Adipose tissue (tissue), 3 donors: ENCODE data around the gene PPP5C. TPM values are rescaled to one million over a fixed set of nuclear protein-coding genes. Genes with fewer than 3 reads are reported as not detected.

Experiments used
- H3K27ac ChIP-seq: one replicate; pipeline ENCODE4 v1.5.1; 2013; ENCODE audit warnings: low read depth, low read length
- WGBS, 3 donors: extraction: QIAGEN DNeasy Blood & Tissue Kit; methylation state at CpG; one replicate each; pipeline ENCODE4 v1.1.7; 2013; 5-methylcytosine and 5-hydroxymethylcytosine counted together
- polyA plus RNA-seq, 3 donors: library from polyadenylated mRNA; stranded (reverse); fragments of 200-250 nt; gene quantifications; one replicate each; pipeline ENCODE4 v1.2.3, GENCODE V29; 2013
- donor health status: healthy with polysubstance abuse.
- donor health status: Bipolar disorder and iron deficiency.
- donor health status: healthy.

PPP5C gene
- polyA plus RNA-seq, 3 donors, result 22.2 to 38.3 (median 28.1) TPM

- H3K27ac ChIP-seq, result no peak overlapping the region
- WGBS, 3 donors, result 92 to 95% (median 94%) methylated on average over 20 of the region's 20 CpGs
Measured at GRCh38 chr19:46376241-46377153, 29.6 kb downstream of the PPP5C start.

GRCh38 chr19:46378268-46378667, 31.4 kb downstream of the PPP5C start:
- WGBS, 3 donors, result 33 to 57% (median 46%) methylated on average over 2 of the region's 2 CpGs
- H3K27ac ChIP-seq, result no peak overlapping the region

GRCh38 chr19:46380690-46381089, 33.8 kb downstream of the PPP5C start:
- H3K27ac ChIP-seq, result no peak overlapping the region
- WGBS, 3 donors, result 90 to 94% (median 93%) methylated on average over 2 of the region's 2 CpGs

DNA sequence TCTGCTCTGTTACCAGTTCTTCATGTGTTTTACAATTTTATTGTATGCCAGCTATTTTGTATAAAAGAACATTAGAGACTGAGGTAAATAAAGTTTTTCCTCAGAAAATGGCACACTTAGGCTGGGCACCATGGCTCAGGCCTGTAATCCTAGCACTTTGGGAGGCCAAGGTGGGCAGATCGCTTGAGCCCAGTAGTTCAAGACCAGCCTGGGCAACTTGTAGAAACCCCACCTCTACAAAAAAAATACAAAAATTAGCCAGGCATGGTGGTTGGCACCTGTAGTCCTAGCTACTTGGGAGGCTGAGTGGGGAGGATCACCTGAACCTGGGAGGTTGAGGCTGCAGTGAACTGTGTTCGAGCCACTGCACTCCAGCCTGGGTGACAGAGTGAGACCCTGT, 34.5 kb downstream of the PPP5C start:
- 94 to 100% (median 100%) methylated on average over 2 of the region's 2 CpGs for WGBS, 3 donors
- H3K27ac ChIP-seq, result no peak overlapping the region

DNA sequence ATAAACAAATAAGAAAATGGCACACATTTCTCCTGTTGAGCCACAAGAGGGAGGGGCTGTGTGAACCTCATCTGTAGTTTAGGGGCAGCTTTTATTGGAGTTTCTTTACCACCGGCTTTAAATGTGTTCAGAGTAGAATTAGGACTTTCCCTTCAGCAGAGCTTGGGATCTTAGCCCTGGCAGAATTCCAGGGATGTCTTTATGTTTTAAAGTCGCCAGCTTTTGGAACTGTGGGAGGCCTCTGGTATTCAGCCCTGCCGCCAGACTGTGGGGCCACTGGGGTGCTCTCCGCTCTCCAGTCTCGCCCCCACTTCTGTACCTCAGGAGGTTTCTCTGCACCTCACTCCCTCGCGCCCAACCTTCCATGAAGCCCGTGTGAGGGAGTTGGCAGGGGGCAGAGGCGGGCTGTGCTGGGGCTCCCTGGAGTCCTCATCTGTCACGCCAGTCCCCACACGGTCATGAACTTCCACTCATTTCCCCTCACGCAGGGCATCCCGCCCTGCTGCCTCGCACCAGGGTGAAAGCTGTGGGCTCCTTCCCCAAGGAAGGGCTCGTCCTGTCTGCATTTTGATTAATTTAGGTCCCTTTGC, 35.0 kb downstream of the PPP5C start:
- 77 to 87% (median 85%) methylated on average over 15 of the region's 15 CpGs for WGBS, 3 donors
- H3K27ac ChIP-seq, result no peak overlapping the region

GRCh38 chr19:46383171-46383815, 36.4 kb downstream of the PPP5C start:
- H3K27ac ChIP-seq, result no peak overlapping the region
- 83 to 90% (median 85%) methylated on average over 22 to 23 of the region's 23 CpGs for WGBS, 3 donors

- WGBS, 3 donors, result 60 to 91% (median 88%) methylated on average over 7 of the region's 7 CpGs
- H3K27ac ChIP-seq, result no peak overlapping the region
Measured at GRCh38 chr19:46383846-46384245, 37.0 kb downstream of the PPP5C start.

DNA sequence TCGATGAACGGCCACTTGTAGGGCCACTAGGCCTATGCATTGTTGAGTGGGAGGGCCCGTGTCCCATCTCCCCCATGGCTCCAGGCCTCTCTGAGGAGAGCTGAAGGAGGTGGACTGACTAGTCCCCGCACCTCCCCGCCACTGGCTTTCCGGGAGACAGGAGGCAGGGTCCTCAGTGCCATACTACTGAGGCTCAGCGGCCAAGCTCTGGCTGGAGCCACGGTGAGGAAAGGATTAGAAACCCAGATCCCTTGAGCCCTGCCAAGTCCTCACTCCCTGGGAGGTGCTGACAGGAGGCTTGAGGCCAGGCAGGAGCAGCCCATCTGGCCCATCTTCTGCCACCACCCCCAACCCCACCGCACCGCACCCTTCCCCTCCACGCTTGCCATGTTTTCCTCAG, 37.5 kb downstream of the PPP5C start:
- no peak overlapping the region for H3K27ac ChIP-seq
- 90 to 95% (median 90%) methylated on average over 11 of the region's 11 CpGs for whole genome bisulfite sequencing, 3 donors

- 82 to 85% (median 83%) methylated on average over 11 of the region's 11 CpGs for WGBS, 3 donors
- H3K27ac ChIP-seq, result no peak overlapping the region
Measured at GRCh38 chr19:46385636-46386035, 38.7 kb downstream of the PPP5C start.

DNA sequence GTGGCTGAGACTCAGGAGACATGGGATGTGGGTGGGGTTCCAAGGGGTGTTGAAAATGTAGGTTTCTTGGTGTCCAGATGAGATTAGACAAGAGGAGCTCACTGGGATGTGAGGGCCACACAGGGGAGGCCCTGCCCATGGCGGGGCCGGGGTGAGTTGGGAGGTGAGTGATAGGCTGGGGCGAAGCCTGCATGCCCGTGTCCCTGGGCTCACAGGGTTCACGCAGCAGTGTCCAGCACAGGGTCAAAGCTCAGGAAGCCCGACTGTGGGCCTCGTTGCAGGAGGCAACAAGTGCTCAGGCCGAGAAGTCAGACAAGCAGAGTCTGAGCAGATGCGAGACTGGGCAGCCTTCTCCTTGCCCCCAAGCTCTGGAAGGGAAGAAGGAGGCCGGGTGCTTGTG, 39.3 kb downstream of the PPP5C start:
- WGBS, 3 donors, result 94 to 97% (median 95%) methylated on average over 9 to 10 of the region's 10 CpGs
- H3K27ac ChIP-seq, result no peak overlapping the region

DNA sequence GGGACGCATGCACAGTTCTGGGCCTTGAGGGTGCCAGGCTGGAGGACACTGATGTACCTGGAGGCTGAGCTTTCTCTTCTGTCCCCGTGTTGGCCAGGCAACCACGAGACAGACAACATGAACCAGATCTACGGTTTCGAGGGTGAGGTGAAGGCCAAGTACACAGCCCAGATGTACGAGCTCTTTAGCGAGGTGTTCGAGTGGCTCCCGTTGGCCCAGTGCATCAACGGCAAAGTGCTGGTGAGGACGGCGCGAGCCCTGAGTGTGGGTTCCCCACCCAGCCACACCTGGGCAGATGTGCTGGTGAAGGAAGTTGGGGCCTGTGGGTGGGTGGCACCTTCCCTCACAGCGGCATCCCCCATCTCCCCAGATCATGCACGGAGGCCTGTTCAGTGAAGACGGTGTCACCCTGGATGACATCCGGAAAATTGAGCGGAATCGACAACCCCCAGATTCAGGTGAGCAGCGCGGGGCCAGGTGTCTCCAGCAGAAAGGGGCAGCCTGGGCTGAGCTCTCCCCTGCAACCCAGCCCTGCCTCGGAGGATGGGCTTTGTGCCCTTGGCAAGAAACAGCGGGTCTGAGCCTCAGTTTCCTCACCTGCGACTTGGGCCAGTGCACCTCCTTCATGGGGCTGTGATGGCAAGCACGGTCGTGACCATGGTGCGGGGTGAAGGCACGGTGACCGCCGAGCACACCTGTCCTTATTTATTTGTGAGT, 40.3 kb downstream of the PPP5C start:
- WGBS, 3 donors, result 94 to 95% (median 95%) methylated on average over 29 to 30 of the region's 30 CpGs
- no peak overlapping the region for H3K27ac ChIP-seq

DNA sequence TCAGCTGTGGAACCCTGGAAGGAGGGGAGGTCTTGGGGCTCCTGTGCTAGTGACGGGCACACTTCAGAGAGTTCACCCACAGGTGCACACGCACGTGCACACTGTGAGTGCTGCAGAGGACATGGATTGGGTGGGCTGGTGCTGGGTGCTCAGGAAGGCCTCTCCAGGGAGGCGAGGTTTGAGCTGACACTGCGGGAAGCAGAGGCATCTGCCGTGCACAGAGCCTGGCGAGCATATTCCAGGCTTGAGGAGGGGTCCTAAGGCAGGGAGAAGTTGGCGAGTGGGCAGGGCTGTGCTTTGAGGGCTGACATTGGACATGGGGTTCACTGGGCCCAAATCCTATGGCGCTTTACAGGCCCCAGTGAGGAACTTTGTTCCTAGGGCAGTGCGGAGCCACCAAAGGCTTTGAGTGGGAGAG, 40.8 kb downstream of the PPP5C start:
- 95 to 97% (median 95%) methylated on average over 10 of the region's 10 CpGs for WGBS, 3 donors
- no peak overlapping the region for H3K27ac ChIP-seq

DNA sequence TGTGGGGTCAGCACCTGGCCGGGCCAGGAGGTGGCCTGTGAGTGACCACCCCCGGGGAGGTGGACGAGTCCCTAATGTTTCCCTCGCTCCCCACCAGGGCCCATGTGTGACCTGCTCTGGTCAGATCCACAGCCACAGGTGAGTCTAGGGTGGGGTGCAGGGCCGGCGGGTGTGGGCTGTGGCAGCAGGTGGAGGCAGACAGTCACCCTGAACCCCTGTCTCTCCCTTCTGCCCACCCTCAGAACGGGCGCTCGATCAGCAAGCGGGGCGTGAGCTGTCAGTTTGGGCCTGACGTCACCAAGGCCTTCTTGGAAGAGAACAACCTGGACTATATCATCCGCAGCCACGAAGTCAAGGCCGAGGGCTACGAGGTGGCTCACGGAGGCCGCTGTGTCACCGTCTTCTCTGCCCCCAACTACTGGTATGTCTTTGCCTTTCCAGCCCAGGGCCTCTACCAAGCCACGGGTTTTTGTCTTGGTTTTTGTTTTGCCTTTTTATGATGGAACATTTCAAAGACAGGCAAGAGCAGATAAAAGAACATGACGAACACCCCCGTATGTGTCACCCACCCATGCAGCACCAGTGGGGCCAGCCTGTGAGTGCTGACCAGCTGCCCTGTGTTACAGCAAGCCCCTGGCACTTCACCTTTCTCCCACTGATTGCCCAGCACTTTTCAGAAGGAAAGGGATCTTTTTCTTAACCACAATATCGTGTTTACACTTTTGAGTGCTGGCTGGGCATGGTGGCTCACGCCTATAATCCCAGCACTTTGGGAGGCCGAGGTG, 41.6 kb downstream of the PPP5C start:
- 91 to 94% (median 93%) methylated on average over 25 of the region's 25 CpGs for WGBS, 3 donors

DNA sequence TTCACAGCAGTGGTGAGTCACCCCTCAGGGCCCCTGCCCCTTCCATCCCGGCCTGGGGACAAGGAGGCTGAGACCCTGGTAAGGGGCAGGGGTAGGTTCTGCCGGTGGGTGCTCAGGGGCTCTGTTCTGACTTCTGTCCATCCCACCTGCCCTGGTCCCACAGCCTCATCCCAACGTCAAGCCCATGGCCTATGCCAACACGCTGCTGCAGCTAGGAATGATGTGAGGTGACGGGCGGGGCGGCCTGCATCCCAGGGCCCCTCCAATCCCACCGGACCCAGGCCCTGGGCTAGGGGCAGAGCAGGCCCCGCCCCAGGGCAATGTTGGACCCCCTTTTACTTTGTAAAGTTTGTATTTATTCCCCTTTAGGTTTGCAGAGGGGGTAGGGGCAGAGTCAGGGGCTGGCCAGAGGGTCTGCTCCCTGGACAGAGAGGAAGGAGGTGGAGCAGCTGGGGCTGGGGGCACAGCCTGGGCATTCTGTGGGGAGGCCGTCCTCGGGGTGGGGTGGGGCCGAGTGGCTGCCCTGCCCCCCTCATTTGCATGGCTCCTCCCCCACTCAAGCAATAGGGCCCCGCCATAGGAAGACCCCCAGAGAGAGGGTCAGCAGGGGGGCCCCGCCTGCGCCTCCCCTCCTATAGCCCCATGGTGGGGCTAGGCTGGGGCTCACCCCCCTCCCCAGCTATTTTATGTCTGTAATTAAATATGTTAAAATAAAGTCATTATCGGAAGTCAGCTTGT, 43.4 kb downstream of the PPP5C start:
- H3K27ac ChIP-seq, result no peak overlapping the region
- WGBS, 3 donors, result 90 to 91% (median 91%) methylated on average over 15 to 16 of the region's 16 CpGs

More for the DNA sequence above, 41.6 kb downstream of the PPP5C start:
- no peak overlapping the region for H3K27ac ChIP-seq

- no peak overlapping the region for H3K27ac ChIP-seq
Measured at GRCh38 chr19:46390866-46391265, 44.0 kb downstream of the PPP5C start.

DNA sequence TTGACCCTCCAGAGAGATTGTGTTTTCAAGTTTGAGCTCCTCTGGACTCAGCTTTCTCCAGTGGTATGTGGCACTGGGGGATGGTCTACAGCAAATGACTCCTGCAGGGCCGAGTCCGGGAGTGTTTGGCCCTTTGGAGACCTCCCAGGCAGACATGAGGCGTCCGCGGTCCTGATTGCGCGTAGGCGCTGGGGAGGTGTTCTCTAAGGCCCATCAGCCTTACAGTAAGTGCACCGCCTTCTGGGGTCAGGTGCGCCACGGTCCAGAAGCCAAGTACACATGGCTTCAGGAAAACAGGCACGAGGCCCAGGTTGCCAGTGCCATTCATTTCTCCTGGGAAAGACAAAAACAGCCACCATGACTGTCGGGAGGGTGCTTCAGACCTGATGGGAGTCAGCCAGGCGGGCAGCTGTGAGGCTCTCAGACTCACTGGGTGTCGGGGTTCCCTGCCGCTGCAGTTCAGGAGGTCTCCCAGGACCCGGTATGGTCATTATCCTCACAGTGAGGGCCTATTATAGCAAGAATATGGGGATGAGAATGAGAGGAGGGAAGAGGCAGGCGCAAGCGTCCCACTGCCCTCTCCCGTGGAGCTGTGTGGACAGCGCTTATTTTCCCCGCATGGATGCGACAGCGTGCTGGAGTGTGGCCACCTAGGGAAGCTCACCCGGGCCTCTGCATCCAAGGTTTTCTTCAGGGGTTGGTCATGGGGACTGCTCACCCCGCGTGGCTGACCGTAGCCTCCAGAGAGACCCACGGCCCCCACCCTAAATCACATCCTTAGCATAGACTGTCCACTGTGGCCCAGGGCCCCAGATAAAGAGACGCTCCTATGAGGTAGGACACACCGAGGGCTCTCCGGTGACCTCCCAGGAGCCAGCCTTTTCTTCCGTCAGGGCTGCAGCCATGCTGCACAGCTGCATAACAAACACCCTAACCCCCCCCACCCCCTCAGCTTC, 44.7 kb downstream of the PPP5C start:
- no peak overlapping the region for H3K27ac ChIP-seq
- WGBS, 3 donors, result 87 to 91% (median 90%) methylated on average over 32 to 33 of the region's 33 CpGs

More at GRCh38 chr19:46390866-46391265, 44.0 kb downstream of the PPP5C start:
- WGBS, 3 donors, result 81 to 87% (median 82%) methylated on average over 18 of the region's 18 CpGs
